22Rv1 (cell line): ENCODE measurements around the gene RUFY2.

ENCODE experiments used
- ZFX ChIP-seq: fragments of 450-650 bp; IDR thresholded peaks from 2 replicates; pipeline ENCODE4 v1.6.1; 2017; ENCODE audit warnings: antibody characterized with exemption, borderline replicate concordance
- TF ChIP-seq, protein P1 (sequence below): fragments of 450-650 bp; IDR thresholded peaks from 2 replicates; pipeline ENCODE4 v1.5.1; 2017; ENCODE audit warnings: mild to moderate bottlenecking

DNA sequence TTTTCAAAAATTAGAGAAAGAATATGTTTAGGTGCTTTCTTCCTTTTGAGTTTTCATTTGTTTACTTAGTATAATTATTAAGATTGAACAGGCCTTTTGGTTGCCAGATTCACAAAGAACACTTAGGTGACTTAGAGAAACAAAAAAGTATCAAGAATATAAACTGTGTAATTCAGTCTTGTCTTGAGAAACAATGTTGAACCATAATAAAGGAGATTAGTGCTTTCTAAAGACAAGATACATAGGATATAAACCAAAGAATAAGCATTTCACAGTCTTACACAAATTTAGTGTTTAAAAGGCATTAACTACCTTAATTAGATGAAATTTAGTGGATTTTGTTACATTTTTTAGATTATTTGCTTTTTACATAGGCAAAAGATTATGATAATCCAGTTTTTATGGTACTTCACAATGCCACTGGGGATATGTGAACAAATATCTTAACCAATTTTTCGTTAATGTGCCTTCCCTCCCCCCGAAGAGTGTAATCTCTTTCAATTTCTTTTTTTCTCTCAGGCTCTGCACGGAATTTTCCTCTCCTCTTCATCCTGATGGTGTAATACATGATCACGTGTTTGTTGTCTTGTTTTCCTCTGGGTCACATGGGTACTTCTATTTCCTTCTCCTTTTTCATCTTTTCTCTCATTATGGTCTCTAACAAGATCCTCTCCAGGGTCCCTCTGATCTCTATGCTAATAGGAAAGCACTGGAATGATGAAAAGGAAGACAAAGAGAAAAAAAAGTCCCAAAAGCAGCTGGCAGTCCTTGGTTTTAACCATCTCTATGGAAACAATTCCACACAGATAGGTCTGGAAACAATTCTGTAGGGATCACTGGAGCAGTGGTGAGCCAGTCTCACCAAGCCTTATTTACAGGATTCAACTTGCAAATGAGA is 78.9 kb downstream of the RUFY2 start:
- TF ChIP-seq, protein P1, sequence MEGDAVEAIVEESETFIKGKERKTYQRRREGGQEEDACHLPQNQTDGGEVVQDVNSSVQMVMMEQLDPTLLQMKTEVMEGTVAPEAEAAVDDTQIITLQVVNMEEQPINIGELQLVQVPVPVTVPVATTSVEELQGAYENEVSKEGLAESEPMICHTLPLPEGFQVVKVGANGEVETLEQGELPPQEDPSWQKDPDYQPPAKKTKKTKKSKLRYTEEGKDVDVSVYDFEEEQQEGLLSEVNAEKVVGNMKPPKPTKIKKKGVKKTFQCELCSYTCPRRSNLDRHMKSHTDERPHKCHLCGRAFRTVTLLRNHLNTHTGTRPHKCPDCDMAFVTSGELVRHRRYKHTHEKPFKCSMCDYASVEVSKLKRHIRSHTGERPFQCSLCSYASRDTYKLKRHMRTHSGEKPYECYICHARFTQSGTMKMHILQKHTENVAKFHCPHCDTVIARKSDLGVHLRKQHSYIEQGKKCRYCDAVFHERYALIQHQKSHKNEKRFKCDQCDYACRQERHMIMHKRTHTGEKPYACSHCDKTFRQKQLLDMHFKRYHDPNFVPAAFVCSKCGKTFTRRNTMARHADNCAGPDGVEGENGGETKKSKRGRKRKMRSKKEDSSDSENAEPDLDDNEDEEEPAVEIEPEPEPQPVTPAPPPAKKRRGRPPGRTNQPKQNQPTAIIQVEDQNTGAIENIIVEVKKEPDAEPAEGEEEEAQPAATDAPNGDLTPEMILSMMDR: no peak
- TF ChIP-seq ZFX: no peak
